Suprapubic skin (tissue), 4 donors: ENCODE measurements around the gene KCNJ9. TPM values are rescaled to one million over a fixed set of nuclear protein-coding genes. Genes with fewer than 3 reads are reported as not detected.

Experiments used
- DNase-seq, 2 donors: peaks; one replicate each; pipeline ENCODE4 v3.0.0-alpha.2; 2019; ENCODE audit warnings: low spot score in 2 of 2
- H3K27ac ChIP-seq: fragments of 200-600 bp; sonication (generic); one replicate; pipeline ENCODE4 v1.5.1; 2019
- H3K27me3 ChIP-seq: fragments of 200-600 bp; sonication (generic); one replicate; pipeline ENCODE4 v1.5.1; 2019
- H3K36me3 ChIP-seq: fragments of 200-600 bp; sonication (generic); one replicate; pipeline ENCODE4 v1.5.1; 2019
- H3K4me1 ChIP-seq: fragments of 200-600 bp; sonication (generic); one replicate; pipeline ENCODE4 v1.5.1; 2019
- H3K4me3 ChIP-seq: fragments of 200-600 bp; sonication (generic); one replicate; pipeline ENCODE4 v1.5.1; 2019; ENCODE audit warnings: mild to moderate bottlenecking
- H3K9me3 ChIP-seq: fragments of 200-600 bp; sonication (generic); one replicate; pipeline ENCODE4 v1.5.1; 2019
- CTCF ChIP-seq, 2 donors: fragments of 200-600 bp in 1 of 2; fragments of 450-650 bp in 1 of 2; sonication (generic) in 1 of 2; IDR thresholded peaks; one replicate each; pipeline ENCODE4 v1.5.1; 2016 to 2019; ENCODE audit warnings: antibody characterized with exemption in 2 of 2, mild to moderate bottlenecking in 1 of 2, moderate library complexity in 1 of 2
- EP300 ChIP-seq: sonication (generic); formaldehyde crosslinking; IDR thresholded peaks from one replicate; pipeline ENCODE4 v1.6.1; 2017; ENCODE audit warnings: antibody characterized with exemption
- POLR2A ChIP-seq, 2 donors: fragments of 450-650 bp; IDR thresholded peaks; one replicate each; pipeline ENCODE4 v1.6.1; 2017; ENCODE audit warnings: antibody characterized with exemption in 2 of 2, mild to moderate bottlenecking in 2 of 2, moderate library complexity in 2 of 2
- POLR2AphosphoS5 ChIP-seq, 3 donors: sonication (generic); formaldehyde crosslinking; IDR thresholded peaks; one replicate each; pipeline ENCODE4 v1.6.1; 2017; ENCODE audit warnings: antibody characterized with exemption in 3 of 3
- WGBS: methylation state at CpG from one replicate; pipeline ENCODE4 v1.1.5; 2018; 5-methylcytosine and 5-hydroxymethylcytosine counted together
- total RNA-seq, 4 donors: library from RNA; depleted of rRNA; stranded (reverse); fragments of >200 nt; gene quantifications; one replicate each; pipeline ENCODE4 v1.1.0, GENCODE V29; 2016

The KCNJ9 gene
- total RNA-seq, 4 donors from 2014 or later: 0.13 TPM; not detected in 3

DNA sequence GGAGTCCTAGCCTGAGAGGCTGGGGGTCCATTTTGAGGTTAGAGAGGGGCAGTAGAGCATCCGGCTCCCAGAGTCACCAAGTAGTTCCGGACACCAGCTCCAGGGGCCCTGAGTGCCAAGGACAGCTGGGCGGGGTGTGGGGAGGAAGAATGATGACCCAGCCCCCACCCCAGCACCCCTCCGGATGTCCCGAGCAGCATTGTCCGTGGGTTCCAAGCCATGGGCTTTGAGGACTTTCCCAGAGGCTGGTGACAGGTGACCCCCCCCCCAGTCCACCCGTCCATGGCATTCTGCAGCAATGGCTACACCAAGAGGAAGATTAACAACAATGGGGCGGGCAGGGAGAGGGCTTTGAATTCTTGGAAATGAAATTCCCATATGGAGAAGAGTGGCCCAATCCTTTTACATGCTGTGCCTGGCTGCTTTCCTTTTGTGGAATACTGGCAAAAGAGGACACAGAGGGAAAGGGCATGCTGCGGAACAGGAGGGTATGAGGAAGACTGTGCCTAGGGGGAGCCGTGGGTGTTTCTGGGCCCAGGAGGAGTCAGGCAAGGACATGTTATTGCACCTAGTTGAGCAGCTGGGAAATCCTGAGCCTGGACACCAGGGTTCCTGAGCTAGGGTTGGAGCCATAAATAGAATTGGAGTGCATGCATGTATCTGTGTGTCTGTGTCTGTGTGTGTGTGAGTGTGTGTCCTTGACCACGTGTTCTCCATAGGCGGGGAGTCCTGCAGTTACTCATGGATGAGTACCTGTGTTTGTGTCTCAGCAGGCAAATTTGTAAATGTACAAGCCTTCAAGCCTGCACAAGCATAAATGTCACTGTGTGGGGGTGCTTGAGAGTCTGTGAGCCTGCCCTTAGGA is 35.2 kb downstream of the KCNJ9 start:
- Histone ChIP-seq H3K4me1 (peaks cover 20% of the 10 kb centered on the region), H3K9me3 (no peaks in the 10 kb centered on the region), H3K36me3 (no peaks in the 10 kb centered on the region), H3K27me3 (peaks cover 18% of the 10 kb centered on the region), H3K27ac (no peak overlapping the region), H3K4me3 (peak overlapping the region; percentile 9)
- TF ChIP-seq CTCF (IDR thresholded peaks at IDR 0.05): no peak
- TF ChIP-seq POLR2A (IDR thresholded peaks at IDR 0.05): no peak
- TF ChIP-seq POLR2AphosphoS5 (IDR thresholded peaks at IDR 0.05): no peak
- no peak for TF ChIP-seq EP300
- no peak for DNase-seq
- 62% methylated on average over 10 of the region's 12 CpGs for whole genome bisulfite sequencing

DNA sequence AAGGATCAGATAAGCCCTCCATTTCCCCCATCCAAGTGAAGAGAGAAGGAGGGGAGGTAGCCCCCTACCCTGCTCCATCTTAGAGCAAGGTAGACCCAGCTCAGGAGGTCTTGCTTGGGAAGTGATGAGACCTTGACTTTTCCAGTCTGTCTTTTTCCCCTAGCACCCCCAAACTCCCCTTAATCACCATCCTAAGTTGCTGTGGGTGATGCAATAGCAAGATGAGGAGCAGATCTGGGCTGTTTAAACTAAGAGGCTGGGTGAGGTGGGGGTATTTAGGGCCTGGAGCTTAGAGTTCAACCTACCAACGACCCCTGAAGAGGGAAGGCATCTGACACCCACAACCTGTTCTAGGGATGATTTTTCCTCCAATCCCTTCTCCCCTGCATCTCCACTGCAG is 36.0 kb downstream of the KCNJ9 start:
- WGBS: no CpG with 5 or more reads among the region's 1 CpG
- H3K4me1 ChIP-seq: peaks cover 20% of the 10 kb centered on the region
- H3K36me3 ChIP-seq: no peaks in the 10 kb centered on the region
- no peaks in the 10 kb centered on the region for H3K9me3 ChIP-seq
- H3K4me3 ChIP-seq: peak overlapping the region; percentile 9
- H3K27ac ChIP-seq: no peak overlapping the region
- TF ChIP-seq POLR2A (IDR thresholded peaks at IDR 0.05) (no peak), CTCF (IDR thresholded peaks at IDR 0.05) (no peak), POLR2AphosphoS5 (IDR thresholded peaks at IDR 0.05) (no peak), EP300 (no peak)
- no peak for DNase-seq
- H3K27me3 ChIP-seq: peaks cover 18% of the 10 kb centered on the region

DNA sequence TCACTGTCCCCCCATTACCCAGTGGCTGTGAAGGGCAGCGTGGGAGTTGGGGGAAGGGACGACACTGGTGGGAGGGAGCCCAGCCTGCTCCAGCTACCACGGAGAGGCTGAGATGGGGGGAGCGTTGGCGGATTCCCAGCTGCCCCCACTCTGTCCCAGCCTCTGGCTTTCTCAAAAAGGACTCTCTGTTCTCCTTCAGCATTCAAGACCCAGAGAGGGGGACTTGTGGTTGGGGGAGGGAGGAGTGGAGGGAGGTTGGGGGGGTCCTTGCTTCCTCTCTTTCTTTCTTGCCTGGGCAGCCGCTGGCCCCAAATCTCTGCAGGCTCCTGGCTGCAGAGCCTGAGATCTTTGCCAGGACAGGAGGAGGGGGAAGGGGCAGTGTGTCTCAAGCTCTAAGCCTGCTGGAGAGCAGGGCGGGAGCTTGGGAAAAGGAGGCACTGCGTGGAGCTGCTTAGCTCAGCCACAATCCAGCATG is 36.4 kb downstream of the KCNJ9 start:
- Histone ChIP-seq H3K9me3 (no peaks in the 10 kb centered on the region), H3K4me1 (peaks cover 20% of the 10 kb centered on the region), H3K36me3 (no peaks in the 10 kb centered on the region), H3K4me3 (no peak overlapping the region), H3K27me3 (peaks cover 18% of the 10 kb centered on the region), H3K27ac (no peak overlapping the region)
- WGBS: 28% methylated on average over 6 of the region's 8 CpGs
- DNase-seq: no peak
- TF ChIP-seq POLR2AphosphoS5 (IDR thresholded peaks at IDR 0.05) (no peak), POLR2A (IDR thresholded peaks at IDR 0.05) (no peak), CTCF (IDR thresholded peaks at IDR 0.05) (no peak), EP300 (no peak)

- TF ChIP-seq EP300 (no peak), POLR2A (IDR thresholded peaks at IDR 0.05) (no peak), POLR2AphosphoS5 (IDR thresholded peaks at IDR 0.05) (no peak), CTCF (IDR thresholded peaks at IDR 0.05) (no peak)
- peaks cover 23% of the 10 kb centered on the region for H3K4me1 ChIP-seq
- 94% methylated on average over 3 of the region's 3 CpGs for WGBS
Measured at GRCh38 chr1:160118928-160119327, 37.6 kb downstream of the KCNJ9 start.

GRCh38 chr1:160120797-160121196 is 39.5 kb downstream of the KCNJ9 start:
- H3K36me3 ChIP-seq: no peaks in the 10 kb centered on the region
- H3K27me3 ChIP-seq: peaks cover 13% of the 10 kb centered on the region
- H3K9me3 ChIP-seq: no peaks in the 10 kb centered on the region
- H3K27ac ChIP-seq: no peak overlapping the region
- WGBS: 94% methylated on average over 5 of the region's 5 CpGs
- peaks cover 37% of the 10 kb centered on the region for H3K4me1 ChIP-seq
- no peak for DNase-seq
- H3K4me3 ChIP-seq: no peak overlapping the region
- no peak for TF ChIP-seq POLR2AphosphoS5 (IDR thresholded peaks at IDR 0.05)
- TF ChIP-seq EP300: no peak
- TF ChIP-seq POLR2A (IDR thresholded peaks at IDR 0.05): no peak
- no peak for TF ChIP-seq CTCF (IDR thresholded peaks at IDR 0.05)

More at GRCh38 chr1:160118928-160119327, 37.6 kb downstream of the KCNJ9 start:
- Histone ChIP-seq H3K27me3 (peaks cover 18% of the 10 kb centered on the region), H3K4me3 (no peak overlapping the region), H3K27ac (no peak overlapping the region), H3K36me3 (no peaks in the 10 kb centered on the region), H3K9me3 (no peaks in the 10 kb centered on the region)
- DNase-seq: no peak
